Activated CD4-positive, alpha-beta T cell treated with anti-CD3 and anti-CD28 coated beads, Interleukin-2, Interleukin-6, amounts not matched to agents 100 ng/mL and 50 ng/mL, durations not matched to agents 16 hours and 8 hours (primary cell): ENCODE results near the gene HCRTR2.
"Not testable (repeated sequence)": the region's sequence is repeated elsewhere in the genome, so short reads cannot be mapped to it uniquely, and the experiment has no call there.

Experiments
- DNase-seq: peaks from one replicate; pipeline ENCODE4 v3.0.0-alpha.2; 2020

The HCRTR2 gene

DNA sequence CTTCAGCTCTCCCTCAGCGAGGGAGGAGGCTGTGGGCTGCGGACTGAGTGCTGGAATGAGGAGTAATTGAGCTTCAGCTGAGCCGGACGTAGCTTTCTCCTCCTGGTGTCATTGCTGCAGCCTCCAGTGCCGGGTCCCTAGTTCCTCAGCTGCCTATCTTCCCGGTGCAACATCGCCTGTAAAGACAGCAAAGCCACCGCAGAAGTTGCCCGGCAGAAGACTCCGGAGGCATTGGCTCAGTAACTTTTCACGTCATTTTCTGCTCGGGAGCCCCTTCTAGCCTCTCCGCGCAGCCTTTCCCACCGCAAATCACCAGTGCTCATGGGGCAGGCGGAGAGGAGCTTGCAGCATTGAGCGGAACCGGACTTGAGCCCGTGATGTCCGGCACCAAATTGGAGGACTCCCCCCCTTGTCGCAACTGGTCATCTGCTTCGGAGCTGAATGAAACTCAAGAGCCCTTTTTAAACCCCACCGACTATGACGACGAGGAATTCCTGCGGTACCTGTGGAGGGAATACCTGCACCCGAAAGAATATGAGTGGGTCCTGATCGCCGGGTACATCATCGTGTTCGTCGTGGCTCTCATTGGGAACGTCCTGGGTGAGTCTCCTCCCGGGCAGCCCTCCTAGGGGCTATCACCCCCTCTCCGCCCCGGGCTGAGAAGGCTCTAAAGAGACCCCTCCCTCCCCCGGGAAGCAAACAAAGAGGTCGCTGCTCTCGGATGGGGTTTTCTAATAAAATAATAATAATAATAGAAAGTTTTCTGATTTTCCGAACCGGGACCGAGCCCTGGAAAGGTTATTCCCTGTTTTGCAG lies at the start of gene HCRTR2:
Gene HCRTR2, plus strand, starts transcription at position 305 of the 816 bp plus-strand sequence. Its CDS starts 73 bp downstream, at position 378.
- no peak for DNase-seq

DNA sequence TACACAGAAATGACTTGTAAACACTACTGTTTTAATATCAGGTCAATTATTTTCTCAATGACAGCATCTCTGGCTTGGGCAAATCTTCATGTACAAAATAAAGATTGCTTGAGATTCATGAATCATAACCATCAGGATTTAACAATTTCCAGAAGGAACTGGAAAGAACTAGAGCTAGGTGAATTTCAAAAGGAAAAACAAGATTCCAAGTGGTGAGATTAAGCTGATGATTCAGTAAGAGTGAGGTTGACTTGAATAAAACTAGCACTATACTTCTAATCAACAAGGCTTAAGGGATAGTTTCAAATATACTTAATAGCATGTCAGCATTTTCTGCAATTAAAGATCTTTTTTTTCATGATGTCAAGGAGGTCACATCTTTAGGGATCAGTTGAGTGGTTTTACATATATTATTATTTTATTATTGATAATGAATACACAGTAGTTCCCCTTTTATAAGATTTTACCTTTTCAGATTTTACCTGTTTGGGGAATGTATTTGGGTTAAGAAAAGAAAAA lies 43.5 kb upstream of the HCRTR2 start:
- DNase-seq, result no peak

DNA sequence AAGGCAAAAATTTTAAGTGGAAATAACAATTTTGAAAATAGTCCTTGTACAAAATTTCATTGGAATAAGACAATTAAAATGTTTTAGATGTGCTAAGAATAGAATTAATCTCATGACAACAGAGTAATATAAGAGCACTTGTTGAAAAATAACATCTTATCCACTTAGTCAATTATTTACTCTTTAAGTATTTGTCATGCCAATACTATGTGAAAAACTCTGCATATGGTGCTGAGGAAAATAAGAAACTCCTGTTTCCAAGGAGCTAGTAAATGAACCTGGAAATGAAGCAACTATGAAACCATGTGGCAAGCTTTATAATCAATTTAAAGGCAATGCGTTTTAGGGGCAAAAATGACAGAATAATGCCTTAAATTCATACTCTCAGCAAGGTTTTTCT lies 42.7 kb upstream of the HCRTR2 start:
- DNase-seq, result no peak

GRCh38 chr6:55136916-55137315 lies 37.4 kb upstream of the HCRTR2 start:
- no peak for DNase-seq

DNA sequence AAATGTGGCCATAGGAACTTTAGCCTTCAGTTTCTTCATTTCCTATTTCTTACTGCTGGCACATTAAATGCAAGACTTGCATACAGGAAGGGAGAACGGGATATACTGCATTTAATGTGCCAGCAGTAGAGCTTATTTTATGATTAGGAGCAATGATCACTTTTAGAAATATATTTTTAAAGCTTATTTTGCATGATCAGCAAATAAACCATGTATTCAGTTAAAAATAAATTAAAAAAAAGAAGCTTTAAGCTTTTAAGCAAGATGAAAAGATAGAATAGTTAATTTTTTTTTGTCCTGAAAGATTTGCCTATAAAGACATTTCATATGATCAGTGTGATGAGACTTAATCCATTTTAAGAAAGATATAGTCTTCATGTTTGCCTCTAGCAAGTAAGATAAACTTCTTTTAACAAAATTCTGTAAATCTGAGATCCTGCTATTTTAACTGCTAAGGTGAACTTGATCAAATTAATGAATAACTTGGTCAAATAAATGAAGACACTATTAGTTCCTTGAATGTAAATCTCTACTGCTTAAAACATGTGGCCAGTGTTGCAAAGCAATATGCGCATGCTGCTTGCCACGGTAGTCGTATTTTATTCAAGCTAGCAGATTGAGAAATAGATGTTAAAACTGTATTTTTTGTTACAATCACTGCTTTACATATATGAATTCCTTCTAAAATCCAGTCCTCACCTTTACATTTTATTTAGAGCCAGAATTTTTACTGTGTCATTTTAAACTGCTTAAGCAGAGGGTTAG lies 36.2 kb upstream of the HCRTR2 start:
- DNase-seq, result no peak

DNA sequence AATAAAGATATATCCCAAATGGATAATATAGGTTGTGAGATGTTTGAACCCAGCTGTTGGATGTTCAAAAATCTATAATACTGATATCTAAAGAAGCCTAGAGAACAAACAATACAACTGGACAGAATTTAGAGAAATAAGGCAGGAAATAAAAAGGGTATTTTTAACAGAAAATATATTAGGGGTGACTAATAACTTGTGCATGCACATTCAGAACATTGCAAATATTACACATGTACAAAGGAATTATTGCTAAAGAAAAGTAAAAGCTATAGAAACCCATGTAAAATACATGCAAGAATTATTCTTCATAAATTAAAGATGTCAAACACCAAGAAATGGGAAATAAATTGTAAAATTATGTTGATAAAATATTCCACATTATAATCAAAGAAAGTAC lies 32.7 kb upstream of the HCRTR2 start:
- DNase-seq, result no peak

GRCh38 chr6:55142610-55143009 lies 31.7 kb upstream of the HCRTR2 start:
- no peak for DNase-seq

DNA sequence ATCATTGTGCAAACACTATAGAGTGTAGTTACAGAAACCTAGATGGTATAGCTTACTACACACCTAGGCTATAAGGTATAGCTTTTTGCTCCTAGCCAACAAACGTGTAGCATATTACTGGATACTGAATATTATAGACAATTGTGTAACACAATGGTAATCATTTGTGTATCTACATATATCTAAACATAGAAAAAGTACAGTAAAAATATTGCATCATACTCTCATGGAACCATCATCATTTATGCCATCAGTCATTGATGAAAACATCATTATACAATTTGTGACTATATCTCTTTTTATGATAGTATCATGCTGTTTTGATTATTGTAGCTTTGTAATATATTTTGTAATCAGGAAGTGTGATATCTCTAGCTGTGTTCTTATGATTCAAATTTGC lies 21.0 kb upstream of the HCRTR2 start:
- DNase-seq, result no peak

DNA sequence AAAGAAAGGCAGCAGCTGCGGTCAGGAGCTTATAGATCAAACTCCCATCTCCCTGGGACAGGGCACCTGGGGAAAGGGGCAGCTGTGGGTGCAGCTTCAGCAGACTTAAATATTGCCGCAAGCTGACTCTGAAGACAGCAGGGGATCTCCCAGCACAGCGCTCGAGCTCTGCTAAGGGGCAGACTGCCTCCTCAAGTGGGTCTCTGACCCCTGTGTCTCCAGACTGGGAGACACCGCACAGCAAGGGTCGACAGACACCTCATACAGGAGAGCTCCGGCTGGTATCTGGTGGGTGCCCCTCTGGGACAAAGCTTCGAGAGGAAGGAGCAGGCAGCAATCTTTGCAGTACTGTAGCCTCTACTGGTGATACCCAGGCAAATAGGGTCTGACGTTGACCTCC lies 15.5 kb upstream of the HCRTR2 start:
- not testable (repeated sequence) for DNase-seq

DNA sequence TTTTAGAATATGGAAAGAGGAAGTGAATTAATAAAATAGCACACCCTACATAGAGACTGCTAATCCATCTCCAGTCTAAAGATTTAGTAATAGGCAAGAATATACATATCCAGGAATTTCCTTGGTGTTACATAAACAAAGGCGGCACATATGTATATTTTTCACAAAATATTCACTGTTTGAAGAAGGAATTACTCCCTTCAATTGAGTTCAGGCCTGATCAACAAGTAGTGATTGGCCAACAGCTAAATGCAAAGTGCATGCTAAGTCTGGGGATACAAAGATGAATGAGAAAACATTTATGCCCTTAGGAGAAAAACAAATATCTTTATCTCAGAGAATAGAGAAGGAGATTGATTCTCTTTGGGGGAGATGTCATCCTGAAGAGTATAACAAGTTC lies 6.5 kb upstream of the HCRTR2 start:
- no peak for DNase-seq

DNA sequence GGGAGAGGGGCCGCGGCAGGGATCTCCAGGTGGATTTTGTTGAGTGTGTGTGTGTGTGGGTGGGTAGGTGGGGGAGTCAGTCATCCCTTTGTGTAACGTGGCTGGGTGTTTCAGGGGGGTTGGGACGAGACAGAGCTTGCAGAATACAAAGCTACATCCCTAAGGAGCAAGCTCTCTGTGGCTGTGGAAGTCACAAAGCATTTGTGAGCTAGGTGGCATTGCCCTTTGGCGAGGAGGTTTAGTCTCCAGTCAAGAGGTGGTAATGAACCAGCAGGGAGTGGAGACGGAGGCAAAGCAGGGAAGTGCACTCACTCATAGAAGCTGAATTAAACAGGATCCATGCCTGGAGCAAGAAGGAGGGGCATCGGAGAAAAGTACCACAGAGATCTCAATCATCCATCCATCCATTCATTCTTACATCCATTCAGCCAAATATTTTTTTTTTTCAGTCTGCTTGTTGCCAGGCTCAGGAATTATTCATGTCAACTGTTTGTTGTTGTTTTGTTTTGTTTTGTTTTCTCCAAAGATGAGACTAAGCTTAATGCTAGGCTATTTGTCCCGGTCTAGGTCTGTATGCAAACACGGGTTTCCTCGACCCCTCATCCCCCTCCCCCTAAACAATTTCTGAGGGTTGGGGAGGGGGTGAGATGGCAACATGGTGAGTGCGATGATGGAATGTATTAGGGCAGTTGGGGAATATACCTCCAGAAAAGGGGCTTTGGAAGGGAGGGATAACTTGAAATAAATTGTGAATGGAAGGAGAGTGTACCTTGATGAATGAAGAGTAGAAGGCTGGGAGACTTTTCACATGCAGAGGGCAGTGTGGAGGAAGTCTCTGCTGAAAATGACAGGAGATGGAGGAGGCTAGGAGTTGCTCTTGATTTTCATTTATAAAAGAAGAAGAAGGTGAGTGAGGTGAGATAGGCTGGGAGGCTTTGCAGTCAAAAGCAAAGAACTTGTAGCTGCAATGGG lies 1.0 kb downstream of the HCRTR2 start:
- no peak for DNase-seq

- DNase-seq, result no peak
These were observed 2.6 kb downstream of the HCRTR2 start for GRCh38 chr6:55176958-55177357.

- DNase-seq, result no peak
These were observed 5.9 kb downstream of the HCRTR2 start for GRCh38 chr6:55180258-55180657.

DNA sequence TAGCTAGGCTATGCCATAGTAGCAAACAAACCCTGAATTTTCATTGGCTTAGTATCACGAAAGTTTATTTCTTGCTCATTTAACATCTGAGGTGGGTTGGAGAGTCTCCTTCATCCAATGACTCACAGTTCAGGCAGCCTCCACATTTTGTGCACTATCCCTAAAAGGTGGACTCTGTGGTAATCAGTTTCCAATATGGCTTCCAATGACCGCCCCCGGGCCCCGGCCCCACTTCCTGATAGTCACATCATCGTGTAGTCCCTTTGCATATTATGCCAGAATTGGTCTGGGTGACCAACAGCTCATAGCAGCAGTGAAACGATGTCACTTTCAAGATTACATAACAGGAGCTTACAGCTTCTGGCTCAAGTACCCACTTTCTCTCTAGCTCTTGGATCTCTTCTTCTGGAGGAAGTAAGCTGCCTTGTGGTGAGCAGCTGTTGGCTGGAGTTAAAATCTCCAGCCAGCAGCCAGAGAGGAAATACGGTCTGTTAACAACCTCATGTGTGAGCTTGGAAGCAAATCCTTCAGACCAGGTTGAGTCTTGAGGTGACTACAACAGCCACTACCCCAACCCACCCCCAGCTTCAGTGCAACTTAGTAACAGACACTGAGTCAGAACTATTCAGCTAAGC lies 7.8 kb downstream of the HCRTR2 start:
- DNase-seq, result no peak

DNA sequence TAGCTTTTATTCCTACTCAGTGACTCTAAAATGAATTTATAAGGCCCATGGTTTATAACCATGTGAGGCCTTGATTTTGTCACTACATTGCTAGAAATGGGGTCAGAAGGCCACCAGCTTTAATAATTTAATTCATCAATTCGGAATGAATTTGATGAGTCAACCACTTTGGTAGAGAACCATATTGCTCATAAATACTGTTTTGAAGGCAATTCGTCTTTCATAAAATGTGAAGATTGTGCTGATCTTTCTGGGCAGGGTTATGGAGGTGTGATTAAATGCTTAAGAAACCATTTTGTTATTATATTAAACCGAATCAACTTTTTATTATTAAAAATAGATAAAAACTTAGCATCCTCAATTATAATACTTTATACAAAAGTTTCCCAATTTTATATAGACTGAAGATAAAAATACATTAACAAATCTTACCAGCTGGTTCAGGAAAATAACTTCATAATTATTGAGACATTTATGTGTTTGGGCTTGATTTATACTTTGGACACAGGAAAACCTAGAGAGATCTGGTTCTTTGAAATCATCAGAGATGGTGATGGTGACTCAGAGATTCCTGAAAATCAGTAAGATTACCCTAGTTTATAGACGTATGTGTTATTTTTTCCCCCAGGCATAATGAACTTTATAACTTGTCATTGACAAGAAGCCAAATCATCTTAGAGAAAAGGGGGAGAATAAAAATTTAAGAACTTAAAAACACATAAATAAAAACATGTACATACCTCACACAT lies 10.6 kb downstream of the HCRTR2 start:
- no peak for DNase-seq

- DNase-seq, result no peak
These were observed 24.4 kb downstream of the HCRTR2 start for GRCh38 chr6:55198715-55199114.

GRCh38 chr6:55199239-55199638 lies 24.9 kb downstream of the HCRTR2 start:
- no peak for DNase-seq

- no peak for DNase-seq
These were observed 34.5 kb downstream of the HCRTR2 start for GRCh38 chr6:55208478-55209458.

DNA sequence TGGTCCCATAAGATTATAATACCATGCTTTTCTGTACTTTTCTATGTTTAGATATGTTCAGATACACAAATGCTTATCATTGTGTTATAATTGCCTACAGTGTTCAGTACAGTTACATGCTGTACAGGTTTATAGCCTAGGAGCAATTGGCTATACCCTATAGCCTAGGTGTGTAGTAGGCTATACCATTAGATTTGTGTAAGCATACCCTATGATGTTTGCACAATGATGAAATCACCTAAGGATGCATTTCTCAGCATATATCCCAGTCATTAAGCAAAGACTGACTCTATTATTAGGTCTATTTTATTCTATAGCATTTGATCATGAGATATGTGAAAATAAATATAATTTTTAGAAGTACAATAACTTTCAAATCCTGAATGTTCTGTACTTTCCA lies 36.6 kb downstream of the HCRTR2 start:
- DNase-seq, result no peak

- no peak for DNase-seq
These were observed 37.8 kb downstream of the HCRTR2 start for GRCh38 chr6:55212156-55212555.
